Measurements from ENCODE around the gene ABCA7.
A peak's percentile ranks its signal among the peaks of the same experiment; 100 is the strongest.

The ABCA7 gene

GRCh38 chr19:1052349-1052975 is 12.6 kb downstream of the ABCA7 start:
- no peak for FAIRE-seq
- DNase-seq (ENCODE audit: extremely low spot score, insufficient read length, low read depth): no peak

GRCh38 chr19:1053176-1054101 is 13.5 kb downstream of the ABCA7 start:
- DNase-seq (ENCODE audit: extremely low spot score, insufficient read length, low read depth): no peak
- no peak for FAIRE-seq

DNA sequence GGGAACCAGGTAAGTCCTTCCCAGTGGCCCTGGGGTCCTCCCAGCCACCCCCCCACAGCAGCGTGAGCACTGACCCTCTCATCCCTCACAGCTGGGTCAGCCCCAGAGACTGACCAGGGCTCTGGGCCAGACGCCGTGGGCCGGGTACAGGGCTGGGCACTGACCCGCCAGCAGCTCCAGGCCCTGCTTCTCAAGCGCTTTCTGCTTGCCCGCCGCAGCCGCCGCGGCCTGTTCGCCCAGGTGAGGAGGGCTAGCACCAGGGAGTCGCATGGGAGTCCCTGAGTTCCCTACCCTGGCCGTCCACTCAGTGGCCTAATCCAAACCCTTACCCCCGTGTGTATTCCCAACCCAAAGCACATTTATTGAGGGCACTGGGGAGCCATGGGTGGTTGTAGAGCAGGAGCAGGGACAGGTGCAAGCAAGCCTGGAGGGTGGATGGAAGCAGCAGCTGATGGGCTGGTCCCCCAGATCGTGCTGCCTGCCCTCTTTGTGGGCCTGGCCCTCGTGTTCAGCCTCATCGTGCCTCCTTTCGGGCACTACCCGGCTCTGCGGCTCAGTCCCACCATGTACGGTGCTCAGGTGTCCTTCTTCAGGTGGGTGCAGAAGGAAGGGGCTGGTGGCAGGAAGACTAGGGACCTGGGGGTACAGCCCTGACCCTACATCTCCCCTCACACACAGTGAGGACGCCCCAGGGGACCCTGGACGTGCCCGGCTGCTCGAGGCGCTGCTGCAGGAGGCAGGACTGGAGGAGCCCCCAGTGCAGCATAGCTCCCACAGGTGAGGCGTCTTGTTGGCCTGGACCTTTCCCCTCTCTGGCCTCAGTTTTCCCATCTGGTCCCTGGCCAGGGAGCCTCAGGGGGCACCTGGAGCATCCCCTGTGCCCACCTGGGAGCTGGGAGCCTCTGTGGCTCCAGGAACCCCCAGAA is 14.5 kb downstream of the ABCA7 start:
- DNase-seq (ENCODE audit: extremely low spot score, insufficient read length, low read depth) (no peak), FAIRE-seq (no peak)

GRCh38 chr19:1055028-1055425 is 15.1 kb downstream of the ABCA7 start:
- FAIRE-seq (no peak), DNase-seq (ENCODE audit: extremely low spot score, insufficient read length, low read depth) (no peak)

- DNase-seq (ENCODE audit: extremely low spot score, insufficient read length, low read depth): no peak
- no peak for FAIRE-seq
Observed at GRCh38 chr19:1055886-1056620, 16.1 kb downstream of the ABCA7 start.

GRCh38 chr19:1057176-1057855 is 17.4 kb downstream of the ABCA7 start:
- FAIRE-seq (peak; percentile 82), DNase-seq (ENCODE audit: extremely low spot score, insufficient read length, low read depth) (no peak)

DNA sequence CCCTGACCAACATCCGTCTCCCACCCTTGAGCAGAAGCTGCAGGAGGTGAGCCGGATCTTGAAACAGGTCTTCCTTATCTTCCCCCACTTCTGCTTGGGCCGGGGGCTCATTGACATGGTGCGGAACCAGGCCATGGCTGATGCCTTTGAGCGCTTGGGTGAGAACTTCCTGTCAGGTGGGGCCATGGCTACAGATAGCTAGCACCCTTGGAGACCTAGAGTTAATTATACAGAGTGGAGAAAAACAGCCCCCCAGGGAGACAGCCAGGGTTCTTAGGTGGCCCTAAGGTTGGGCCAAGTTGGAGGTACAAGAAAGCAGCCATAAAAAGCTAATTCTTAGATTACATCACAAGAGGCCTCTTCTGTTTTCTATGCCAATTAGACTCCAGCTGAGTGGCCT is 18.2 kb downstream of the ABCA7 start:
- FAIRE-seq: no peak
- DNase-seq (ENCODE audit: extremely low spot score, insufficient read length, low read depth): no peak

DNA sequence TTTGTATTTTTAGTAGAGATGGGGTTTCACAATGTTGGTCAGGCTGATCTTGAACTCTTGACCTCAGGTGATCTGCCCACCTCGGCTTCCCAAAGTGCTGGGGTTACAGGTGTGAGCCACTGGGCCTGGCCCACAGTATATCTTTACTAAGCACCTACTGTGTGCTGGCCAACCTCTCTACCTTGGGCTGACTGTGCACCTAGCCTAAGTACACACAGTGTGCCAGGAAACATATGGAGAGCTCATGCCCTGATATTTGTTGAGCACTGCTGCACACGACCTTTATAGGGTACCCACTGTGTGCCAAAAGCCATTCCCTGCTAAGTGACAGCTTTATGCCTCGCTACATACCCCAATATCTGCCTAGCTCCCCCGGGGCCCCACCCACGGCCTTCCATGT is 20.8 kb downstream of the ABCA7 start:
- no peak for DNase-seq (ENCODE audit: extremely low spot score, insufficient read length, low read depth)
- no peak for FAIRE-seq

DNA sequence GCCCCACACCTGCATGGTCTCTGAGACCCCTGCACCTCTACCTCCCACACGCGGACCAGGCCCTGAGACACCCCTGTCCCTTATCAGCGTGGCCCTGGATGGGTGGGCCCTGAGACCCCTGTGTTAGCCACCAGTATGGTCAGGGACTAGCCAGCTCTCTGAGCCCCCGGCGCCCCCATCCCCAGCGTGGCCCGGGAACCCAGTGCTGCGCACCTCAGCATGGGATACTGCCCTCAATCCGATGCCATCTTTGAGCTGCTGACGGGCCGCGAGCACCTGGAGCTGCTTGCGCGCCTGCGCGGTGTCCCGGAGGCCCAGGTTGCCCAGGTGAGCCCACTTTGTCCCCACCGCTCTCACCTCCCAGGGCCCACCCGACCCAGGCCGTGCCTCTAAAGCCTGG is 22.1 kb downstream of the ABCA7 start:
- DNase-seq (ENCODE audit: extremely low spot score, insufficient read length, low read depth) (no peak), FAIRE-seq (no peak)

DNA sequence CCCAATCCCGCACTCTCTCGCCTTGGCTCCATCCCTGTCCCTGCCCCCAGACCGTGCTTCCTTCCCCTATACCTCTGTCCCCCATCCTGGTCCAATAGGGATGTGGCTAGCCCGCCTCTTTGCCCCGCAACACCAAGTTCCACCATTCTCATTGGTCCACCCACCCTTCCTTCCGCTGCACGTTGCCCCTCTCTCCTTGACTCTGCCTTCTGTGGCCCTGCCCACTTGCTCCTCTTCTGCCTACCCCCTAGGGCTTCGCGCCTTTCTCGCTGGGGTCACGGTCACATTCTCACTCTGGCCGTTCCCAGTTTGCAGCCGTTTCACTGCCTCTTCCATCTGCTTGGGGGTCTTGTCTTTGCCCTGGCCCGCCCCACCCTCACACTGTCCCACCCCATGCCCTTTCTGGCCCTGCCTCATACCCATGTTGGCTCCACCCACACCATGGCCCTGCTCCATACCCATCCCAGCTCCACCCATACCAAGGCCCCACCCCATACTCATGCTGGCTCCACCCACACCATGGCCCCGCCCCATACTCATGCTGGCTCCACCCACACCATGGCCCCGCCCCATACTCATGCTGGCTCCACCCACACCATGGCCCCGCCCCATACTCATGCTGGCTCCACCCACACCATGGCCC is 22.6 kb downstream of the ABCA7 start:
- FAIRE-seq: no peak

DNA sequence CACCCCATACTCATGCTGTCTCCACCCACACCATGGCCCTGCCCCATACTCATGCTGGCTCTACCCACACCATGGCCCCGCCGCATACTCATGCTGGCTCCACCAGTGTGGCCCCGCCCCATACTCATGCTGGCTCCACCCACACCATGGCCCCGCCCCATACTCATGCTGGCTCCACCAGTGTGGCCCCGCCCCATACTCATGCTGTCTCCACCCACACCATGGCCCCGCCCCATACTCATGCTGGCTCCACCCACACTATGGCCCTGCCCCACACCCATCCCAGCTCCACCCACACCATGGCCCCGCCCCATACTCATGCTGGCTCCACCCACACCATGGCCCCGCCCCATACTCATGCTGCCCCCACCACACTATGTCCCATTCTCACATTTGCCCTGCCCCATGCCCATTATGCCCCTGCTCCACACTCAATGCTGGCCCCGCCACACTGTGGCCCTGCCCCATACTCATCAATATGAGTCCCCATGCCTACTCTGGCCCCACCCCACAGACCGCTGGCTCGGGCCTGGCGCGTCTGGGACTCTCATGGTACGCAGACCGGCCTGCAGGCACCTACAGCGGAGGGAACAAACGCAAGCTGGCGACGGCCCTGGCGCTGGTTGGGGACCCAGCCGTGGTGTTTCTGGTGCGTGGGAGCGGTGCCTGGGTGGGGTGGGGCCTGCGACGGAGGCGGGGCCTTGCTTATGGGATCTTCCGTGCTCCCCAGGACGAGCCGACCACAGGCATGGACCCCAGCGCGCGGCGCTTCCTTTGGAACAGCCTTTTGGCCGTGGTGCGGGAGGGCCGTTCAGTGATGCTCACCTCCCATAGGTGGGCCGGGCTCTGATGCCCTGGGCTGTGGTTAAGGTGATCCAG is 23.4 kb downstream of the ABCA7 start:
- FAIRE-seq (peak; percentile 74), DNase-seq (ENCODE audit: extremely low spot score, insufficient read length, low read depth) (no peak)

More for the DNA sequence above, 22.6 kb downstream of the ABCA7 start:
- DNase-seq (ENCODE audit: extremely low spot score, insufficient read length, low read depth): no peak

DNA sequence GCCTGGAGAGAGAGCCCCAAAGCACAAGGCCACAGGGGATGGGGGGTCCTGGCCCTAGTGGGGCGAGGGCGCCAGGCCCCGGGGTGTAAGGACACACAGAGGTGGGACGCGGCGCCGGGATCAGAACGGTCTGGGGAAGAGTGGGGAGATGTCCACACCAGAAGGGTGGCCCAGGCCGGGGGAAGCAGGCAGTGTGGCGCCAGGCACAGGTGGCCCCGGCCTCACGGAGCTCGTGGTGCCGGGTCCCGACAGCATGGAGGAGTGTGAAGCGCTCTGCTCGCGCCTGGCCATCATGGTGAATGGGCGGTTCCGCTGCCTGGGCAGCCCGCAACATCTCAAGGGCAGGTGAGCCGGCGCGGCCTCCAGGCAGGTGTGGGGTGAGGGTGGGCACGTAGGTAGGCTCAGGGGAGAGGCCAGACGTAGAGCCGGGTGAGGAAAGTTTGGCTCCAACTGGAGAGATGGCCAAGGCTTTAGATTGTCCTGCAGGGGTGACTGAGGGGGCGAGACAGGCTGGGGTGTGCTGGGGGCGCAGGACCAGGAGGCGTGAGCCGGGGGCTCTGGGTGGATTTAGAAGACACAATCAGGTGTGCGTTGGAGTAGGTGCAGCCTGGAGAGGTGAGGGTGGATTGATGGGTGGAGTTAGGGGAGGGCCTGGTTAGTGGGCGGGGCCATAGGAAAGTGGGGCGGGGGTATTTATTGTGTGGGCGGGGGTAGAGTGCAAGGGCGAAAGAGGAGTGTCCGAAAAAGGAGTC is 24.2 kb downstream of the ABCA7 start:
- no peak for FAIRE-seq
- no peak for DNase-seq (ENCODE audit: extremely low spot score, insufficient read length, low read depth)

DNA sequence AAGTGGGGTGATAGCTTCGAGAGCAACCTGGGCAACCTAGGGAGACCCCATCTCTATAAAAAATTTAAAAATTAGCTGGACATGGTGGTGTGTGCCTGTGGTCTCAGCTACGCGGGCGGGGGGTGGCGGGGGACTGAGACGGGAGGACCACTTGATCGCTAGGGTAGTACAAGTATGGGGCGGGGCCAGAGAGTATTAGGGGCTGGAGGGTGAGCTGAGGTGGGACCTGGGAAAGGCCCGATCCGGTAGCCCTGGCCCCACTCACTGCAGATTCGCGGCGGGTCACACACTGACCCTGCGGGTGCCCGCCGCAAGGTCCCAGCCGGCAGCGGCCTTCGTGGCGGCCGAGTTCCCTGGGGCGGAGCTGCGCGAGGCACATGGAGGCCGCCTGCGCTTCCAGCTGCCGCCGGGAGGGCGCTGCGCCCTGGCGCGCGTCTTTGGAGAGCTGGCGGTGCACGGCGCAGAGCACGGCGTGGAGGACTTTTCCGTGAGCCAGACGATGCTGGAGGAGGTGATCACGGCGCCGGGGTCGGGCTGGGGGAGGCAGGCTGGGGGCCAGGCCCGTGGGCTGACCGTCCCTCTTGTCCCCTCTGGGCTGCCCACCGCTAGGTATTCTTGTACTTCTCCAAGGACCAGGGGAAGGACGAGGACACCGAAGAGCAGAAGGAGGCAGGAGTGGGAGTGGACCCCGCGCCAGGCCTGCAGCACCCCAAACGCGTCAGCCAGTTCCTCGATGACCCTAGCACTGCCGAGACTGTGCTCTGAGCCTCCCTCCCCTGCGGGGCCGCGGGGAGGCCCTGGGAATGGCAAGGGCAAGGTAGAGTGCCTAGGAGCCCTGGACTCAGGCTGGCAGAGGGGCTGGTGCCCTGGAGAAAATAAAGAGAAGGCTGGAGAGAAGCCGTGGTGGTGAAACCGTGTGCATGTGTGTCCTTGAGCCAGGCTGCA is 25.0 kb downstream of the ABCA7 start:
- DNase-seq (ENCODE audit: extremely low spot score, insufficient read length, low read depth): peak; percentile 52
- FAIRE-seq: peak; percentile 78

DNA sequence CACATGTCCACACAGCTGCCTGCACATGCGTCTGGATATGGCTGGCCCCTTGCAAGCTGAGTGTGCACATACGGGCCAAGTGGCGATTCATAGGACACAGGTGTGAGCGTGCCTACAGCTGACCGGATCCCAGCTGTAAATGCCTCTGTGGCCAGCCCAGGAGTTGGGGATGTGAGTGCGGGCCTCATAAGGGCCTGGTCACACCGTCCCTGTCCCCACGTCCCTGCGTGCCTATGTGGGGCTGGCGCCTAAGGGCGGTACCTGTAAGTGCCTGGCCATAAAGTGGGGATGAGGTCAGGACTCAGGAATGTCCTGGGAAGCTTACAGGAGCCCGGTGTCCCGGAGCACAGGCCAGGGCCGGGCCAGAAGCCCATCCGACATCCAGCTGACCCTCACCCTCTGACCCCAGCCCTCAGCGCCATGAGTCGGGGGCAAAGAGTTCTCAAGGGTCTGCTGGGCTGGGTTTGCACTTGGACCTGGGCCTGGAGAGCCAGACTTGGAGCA is 25.8 kb downstream of the ABCA7 start:
- no peak for DNase-seq (ENCODE audit: extremely low spot score, insufficient read length, low read depth)
- no peak for FAIRE-seq

GRCh38 chr19:1066251-1066747 is 26.4 kb downstream of the ABCA7 start:
- FAIRE-seq (no peak), DNase-seq (ENCODE audit: extremely low spot score, insufficient read length, low read depth) (no peak)
